Neutrophil (primary cell): Measurements from ENCODE around the gene USP26.
"Not testable (repeated sequence)": the region's sequence is repeated elsewhere in the genome, so short reads cannot be mapped to it uniquely, and the experiment has no call there.

Experiments used
- H3K27ac ChIP-seq: fragments of 200-600 bp; sonication (generic); 2 replicates; pipeline ENCODE4 v1.5.1; 2016; ENCODE audit warnings: mild to moderate bottlenecking, moderate library complexity
- H3K27me3 ChIP-seq: fragments of 200-600 bp; sonication (generic); 2 replicates; pipeline ENCODE4 v1.6.0; 2016; ENCODE audit warnings: mild to moderate bottlenecking
- H3K36me3 ChIP-seq: fragments of 200-600 bp; sonication (generic); 2 replicates; pipeline ENCODE4 v1.5.1; 2017
- H3K4me1 ChIP-seq, 2 experiments: fragments of 200-600 bp in 1 of 2; sonication (generic) in 1 of 2; 1 replicate in 1 of 2; 2 replicates in 1 of 2; pipeline versions ENCODE4 v1.5.1 to v1.6.1; 2013 to 2016; ENCODE audit warnings: low read depth in 1 of 2, low read length in 1 of 2, mild to moderate bottlenecking in 1 of 2, moderate library complexity in 1 of 2; ENCODE audit not compliant: control insufficient read depth in 1 of 2, insufficient read depth in 1 of 2
- H3K4me3 ChIP-seq, 2 experiments: fragments of 200-600 bp in 1 of 2; sonication (generic) in 1 of 2; 1 replicate in 1 of 2; 2 replicates in 1 of 2; pipeline ENCODE4 v1.5.1; 2013 to 2016; ENCODE audit warnings: low read depth in 1 of 2, low read length in 1 of 2, mild to moderate bottlenecking in 1 of 2, moderate library complexity in 1 of 2
- H3K9me3 ChIP-seq: fragments of 200-600 bp; sonication (generic); 2 replicates; pipeline ENCODE4 v1.5.1; 2016
- CTCF ChIP-seq: fragments of 200-600 bp; sonication (generic); IDR thresholded peaks from 2 replicates; pipeline ENCODE4 v1.5.1; 2016; ENCODE audit warnings: antibody characterized with exemption

Gene USP26

GRCh38 chrX:132984058-132984650 is 112.8 kb downstream of the USP26 start:
- Histone ChIP-seq H3K36me3 (no peaks in the 10 kb centered on the region), H3K27ac (no peak overlapping the region), H3K27me3 (no peaks in the 10 kb centered on the region), H3K4me3 (no peak overlapping the region), H3K9me3 (no peaks in the 10 kb centered on the region), H3K4me1 (no peaks in the 10 kb centered on the region)
- no peak for TF ChIP-seq CTCF

- H3K27me3 ChIP-seq = no peaks in the 10 kb centered on the region
- no peak overlapping the region for H3K4me3 ChIP-seq
- TF ChIP-seq CTCF = no peak
- no peak overlapping the region for H3K27ac ChIP-seq
- no peaks in the 10 kb centered on the region for H3K36me3 ChIP-seq
- H3K4me1 ChIP-seq = no peaks in the 10 kb centered on the region
- no peaks in the 10 kb centered on the region for H3K9me3 ChIP-seq
Measured at GRCh38 chrX:132983496-132983895, 113.4 kb downstream of the USP26 start.

- H3K27ac ChIP-seq, H3K4me3 ChIP-seq, H3K9me3 ChIP-seq, H3K27me3 ChIP-seq, H3K4me1 ChIP-seq, H3K36me3 ChIP-seq: not testable (repeated sequence)
Measured at GRCh38 chrX:132980035-132980434, 116.9 kb downstream of the USP26 start.
